Mesothelial cell of epicardium (in vitro differentiated cells): ENCODE results near the gene SLC16A4. TPM values are rescaled to one million over a fixed set of nuclear protein-coding genes. Genes with fewer than 3 reads are reported as not detected.
"Not testable (repeated sequence)": the region's sequence is repeated elsewhere in the genome, so short reads cannot be mapped to it uniquely, and the experiment has no call there.

Experiments
- DNase-seq, 2 experiments: peaks; one replicate each; pipeline ENCODE4 v3.0.0; 2021; ENCODE audit warnings: low spot score in 2 of 2; ENCODE audit not compliant: unreplicated experiment in 2 of 2
- H3K27ac Mint-ChIP-seq: 2 replicates; pipeline ENCODE4 v1.8.0; 2021; ENCODE audit warnings: mixed read lengths
- H3K27me3 Mint-ChIP-seq: 2 replicates; pipeline ENCODE4 v1.8.0; 2021; ENCODE audit warnings: low read depth, mixed read lengths
- H3K36me3 Mint-ChIP-seq: 2 replicates; pipeline ENCODE4 v1.8.0; 2021; ENCODE audit warnings: mixed read lengths
- H3K4me1 Mint-ChIP-seq: 2 replicates; pipeline ENCODE4 v1.8.0; 2021; ENCODE audit warnings: mixed read lengths
- H3K4me3 Mint-ChIP-seq: 2 replicates; pipeline ENCODE4 v1.8.0; 2021; ENCODE audit warnings: mild to moderate bottlenecking, moderate library complexity, mixed read lengths
- H3K9me3 Mint-ChIP-seq: 2 replicates; pipeline ENCODE4 v1.8.0; 2021; ENCODE audit warnings: mixed read lengths
- total RNA-seq: library from RNA; stranded (reverse); gene quantifications from 3 replicates; pipeline ENCODE4 v1.2.1, GENCODE V29; 2021
- TF ChIP-seq, protein P1 (sequence below): fragments of 200-600 bp; sonication (generic); IDR thresholded peaks from one replicate; pipeline ENCODE4 v1.5.0; 2021; ENCODE audit warnings: antibody characterized with exemption; ENCODE audit not compliant: unreplicated experiment

SLC16A4 gene
- total RNA-seq, 1 donor from 2014 or later = 13.7 TPM

DNA sequence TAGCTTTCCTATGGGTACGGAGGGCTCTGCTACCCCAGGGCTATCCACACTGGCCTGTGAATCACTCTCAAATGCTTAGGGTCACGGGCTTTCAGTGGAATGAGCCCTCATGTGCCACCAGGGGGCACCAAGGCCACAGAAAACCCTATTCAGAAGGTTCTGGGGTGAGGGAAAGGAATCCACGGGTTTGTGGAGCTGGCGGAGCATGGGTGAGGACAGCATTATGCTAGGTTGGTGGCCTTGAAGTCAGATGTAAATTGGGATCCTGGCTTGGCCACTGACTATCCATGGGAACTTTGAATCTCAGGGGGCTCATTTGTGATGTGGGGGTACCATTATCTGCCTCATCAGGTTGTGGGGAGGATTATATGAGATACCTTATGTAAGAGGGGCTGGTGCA, 21.8 kb upstream of the SLC16A4 start:
- Mint-ChIP-seq H3K4me1 (peaks cover 37% of the 10 kb centered on the region), H3K27ac (peak overlapping the region; percentile 71), H3K9me3 (no peaks in the 10 kb centered on the region), H3K27me3 (no peaks in the 10 kb centered on the region), H3K4me3 (no peak overlapping the region), H3K36me3 (no peaks in the 10 kb centered on the region)
- TF ChIP-seq, protein P1, sequence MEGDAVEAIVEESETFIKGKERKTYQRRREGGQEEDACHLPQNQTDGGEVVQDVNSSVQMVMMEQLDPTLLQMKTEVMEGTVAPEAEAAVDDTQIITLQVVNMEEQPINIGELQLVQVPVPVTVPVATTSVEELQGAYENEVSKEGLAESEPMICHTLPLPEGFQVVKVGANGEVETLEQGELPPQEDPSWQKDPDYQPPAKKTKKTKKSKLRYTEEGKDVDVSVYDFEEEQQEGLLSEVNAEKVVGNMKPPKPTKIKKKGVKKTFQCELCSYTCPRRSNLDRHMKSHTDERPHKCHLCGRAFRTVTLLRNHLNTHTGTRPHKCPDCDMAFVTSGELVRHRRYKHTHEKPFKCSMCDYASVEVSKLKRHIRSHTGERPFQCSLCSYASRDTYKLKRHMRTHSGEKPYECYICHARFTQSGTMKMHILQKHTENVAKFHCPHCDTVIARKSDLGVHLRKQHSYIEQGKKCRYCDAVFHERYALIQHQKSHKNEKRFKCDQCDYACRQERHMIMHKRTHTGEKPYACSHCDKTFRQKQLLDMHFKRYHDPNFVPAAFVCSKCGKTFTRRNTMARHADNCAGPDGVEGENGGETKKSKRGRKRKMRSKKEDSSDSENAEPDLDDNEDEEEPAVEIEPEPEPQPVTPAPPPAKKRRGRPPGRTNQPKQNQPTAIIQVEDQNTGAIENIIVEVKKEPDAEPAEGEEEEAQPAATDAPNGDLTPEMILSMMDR = peak; percentile 61
- DNase-seq = peak; percentile 56 to 80

DNA sequence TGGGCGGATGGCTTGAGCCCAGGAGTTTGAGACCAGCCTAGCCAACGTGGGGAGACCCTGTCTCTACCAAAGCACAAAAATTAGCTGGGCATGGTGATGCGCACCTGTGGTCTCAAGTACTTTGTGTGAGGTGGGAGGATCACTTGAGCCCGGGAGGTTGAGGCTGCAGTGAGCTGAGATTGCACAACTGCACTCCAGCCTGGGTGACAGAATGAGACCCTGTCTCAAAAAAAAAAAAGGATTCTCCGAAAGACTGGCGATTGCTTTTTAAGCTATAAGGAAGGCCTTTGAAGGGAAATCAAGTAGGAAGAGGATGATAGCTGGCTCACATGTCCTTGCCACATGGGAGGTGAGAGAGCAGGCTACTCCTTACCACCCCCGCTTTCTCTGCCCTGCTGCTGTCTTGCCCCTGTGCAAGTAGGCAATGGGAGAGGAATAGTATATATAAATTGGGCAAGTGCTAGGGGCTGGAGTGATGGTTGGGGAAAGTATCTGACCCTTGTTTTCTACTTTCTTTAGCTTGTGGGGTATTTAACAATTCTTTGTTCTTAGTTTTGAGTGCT, 20.4 kb upstream of the SLC16A4 start:
- TF ChIP-seq, protein P1 = no peak
- DNase-seq = no peak
- Mint-ChIP-seq H3K36me3 (no peaks in the 10 kb centered on the region), H3K9me3 (no peaks in the 10 kb centered on the region), H3K4me3 (no peak overlapping the region), H3K27ac (peak overlapping the region; percentile 53), H3K4me1 (peaks cover 48% of the 10 kb centered on the region), H3K27me3 (no peaks in the 10 kb centered on the region)

DNA sequence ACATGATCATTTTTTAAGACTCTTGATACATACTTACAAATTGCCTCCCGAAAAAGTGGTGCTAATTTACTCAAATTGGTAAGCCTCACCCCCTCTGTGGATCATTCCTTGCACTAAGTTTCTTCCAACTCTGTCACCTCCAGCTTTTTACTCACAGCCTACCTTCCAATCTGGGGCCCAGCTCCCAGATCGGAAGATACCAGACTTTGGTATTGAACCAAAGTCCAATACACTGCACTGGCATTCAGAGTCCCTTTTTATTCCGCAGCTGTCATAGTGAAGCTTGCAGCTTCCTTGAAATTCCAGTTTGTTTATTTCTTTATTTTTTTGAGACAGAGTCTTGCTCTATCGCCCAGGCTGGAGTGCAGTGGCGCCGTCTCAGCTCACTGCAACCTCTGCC, 18.5 kb upstream of the SLC16A4 start:
- Mint-ChIP-seq H3K36me3 (no peaks in the 10 kb centered on the region), H3K27ac (no peak overlapping the region), H3K4me3 (peak overlapping the region; percentile 17), H3K9me3 (no peaks in the 10 kb centered on the region), H3K4me1 (peaks cover 40% of the 10 kb centered on the region), H3K27me3 (no peaks in the 10 kb centered on the region)
- TF ChIP-seq, protein P1 = no peak
- no peak for DNase-seq

DNA sequence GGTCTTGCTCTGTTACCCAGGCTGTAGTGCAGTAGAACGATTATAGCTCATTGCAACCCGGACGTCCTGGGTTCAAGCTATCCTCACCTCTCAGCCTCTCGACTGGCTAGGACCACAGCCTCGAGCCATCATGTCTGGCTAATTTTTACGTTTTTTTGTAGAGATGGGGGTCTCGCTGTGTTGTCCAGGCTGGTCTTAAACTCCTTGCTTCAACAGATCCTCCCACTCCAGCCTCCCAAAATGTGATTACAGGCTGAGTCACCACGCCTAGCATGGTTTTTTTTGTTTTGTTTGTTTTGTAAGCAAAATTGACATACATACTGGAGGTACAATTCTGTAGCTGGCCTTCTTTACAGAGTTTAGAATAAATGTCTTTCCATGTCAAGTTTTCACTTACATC, 17.7 kb upstream of the SLC16A4 start:
- H3K36me3 Mint-ChIP-seq = no peaks in the 10 kb centered on the region
- H3K4me3 Mint-ChIP-seq = peak overlapping the region; percentile 98
- no peaks in the 10 kb centered on the region for H3K9me3 Mint-ChIP-seq
- peak overlapping the region; percentile 47 for H3K27ac Mint-ChIP-seq
- peaks cover 33% of the 10 kb centered on the region for H3K4me1 Mint-ChIP-seq
- TF ChIP-seq, protein P1 = no peak
- DNase-seq = no peak
- H3K27me3 Mint-ChIP-seq = no peaks in the 10 kb centered on the region

DNA sequence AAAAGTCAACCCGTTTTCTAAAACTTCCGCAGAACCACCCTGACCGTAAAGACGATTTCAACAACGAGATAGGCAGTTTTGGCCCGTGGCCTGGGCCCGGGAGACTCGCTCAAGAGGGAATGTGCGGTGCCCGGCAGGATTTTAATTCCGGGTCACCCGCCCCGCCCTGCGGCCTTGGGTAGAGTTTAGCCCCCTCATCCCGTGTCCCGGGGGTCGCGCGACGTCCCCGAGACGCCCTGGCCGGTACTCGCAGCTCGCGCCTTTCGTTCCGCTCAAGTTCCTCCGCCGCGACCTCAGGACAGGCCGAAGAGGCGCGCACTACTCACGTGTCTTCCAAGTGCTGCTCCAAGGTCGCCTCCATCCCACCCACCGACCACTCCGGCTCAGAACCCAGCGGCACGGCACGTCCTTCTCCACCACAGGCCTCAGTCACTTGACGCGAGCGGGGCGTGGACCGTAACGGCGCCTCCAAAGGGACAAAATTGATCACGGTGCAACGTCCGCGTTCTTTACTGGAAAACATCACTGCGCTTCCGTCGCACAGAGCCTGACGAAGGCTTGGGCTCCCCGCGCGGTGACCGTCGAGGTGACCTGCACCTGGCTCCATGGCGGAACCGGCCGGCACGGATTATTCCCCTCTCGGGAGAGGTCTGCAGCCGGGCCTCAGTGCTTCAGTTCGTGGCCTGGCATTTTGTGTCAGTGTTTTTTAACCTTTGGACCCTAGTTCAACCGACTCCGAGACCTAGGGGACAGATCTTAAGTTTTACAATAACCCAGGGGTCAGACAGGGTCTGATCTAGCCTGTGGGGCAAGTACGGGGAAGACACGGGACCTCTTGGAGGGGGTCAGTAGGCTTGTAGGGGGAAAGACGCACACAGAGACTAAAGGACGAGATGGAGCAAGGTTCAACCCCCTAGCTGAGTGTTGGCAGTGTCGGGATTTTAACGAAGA, 16.7 kb upstream of the SLC16A4 start, which contains the start of gene LAMTOR5:
LAMTOR5 (minus strand) TSS at position 435 of the 951 bp plus-strand sequence; CDS start at position 361, 74 bp downstream.
- H3K27me3 Mint-ChIP-seq = no peaks in the 10 kb centered on the region
- TF ChIP-seq, protein P1 = no peak
- no peaks in the 10 kb centered on the region for H3K36me3 Mint-ChIP-seq
- DNase-seq = peak; percentile 66 to 85
- H3K27ac Mint-ChIP-seq = peak within 1 kb of the TSS; percentile 99
- H3K4me1 Mint-ChIP-seq = peaks cover 24% of the 10 kb centered on the region
- H3K9me3 Mint-ChIP-seq = no peaks in the 10 kb centered on the region
- peak within 1 kb of the TSS; percentile 98 for H3K4me3 Mint-ChIP-seq

DNA sequence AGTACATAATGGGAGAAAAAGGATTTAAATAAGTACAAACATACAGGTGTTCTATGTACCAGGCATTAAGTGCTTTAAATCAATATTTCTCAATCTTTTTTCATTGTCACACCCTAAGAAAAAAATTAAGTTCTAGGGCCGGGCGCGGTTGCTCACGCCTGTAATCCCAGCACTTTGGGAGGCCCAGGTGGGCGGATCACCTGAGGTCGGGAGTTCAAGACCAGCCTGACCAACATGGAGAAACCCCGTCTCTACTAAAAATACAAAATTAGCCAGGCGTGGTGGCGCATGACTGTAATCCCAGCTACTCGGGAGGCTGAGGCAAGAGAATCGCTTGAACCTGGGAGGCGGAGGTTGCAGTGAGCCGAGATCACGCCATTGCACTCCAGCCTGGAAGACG, 15.6 kb upstream of the SLC16A4 start:
- not testable (repeated sequence) for H3K36me3 Mint-ChIP-seq, H3K27me3 Mint-ChIP-seq, DNase-seq, H3K9me3 Mint-ChIP-seq
- Mint-ChIP-seq H3K4me3 (peak overlapping the region; percentile 98), H3K27ac (peak overlapping the region; percentile 99), H3K4me1 (peaks cover 23% of the 10 kb centered on the region)
